NCI-H510A treated with DMSO at 0.1 percent for 48 hours (cell line): ENCODE measurements around the gene ZNF787.

Experiments
- DNase-seq: peaks from one replicate; lab custom pipeline; 2025; lab: John Stamatoyannopoulos, UW

ZNF787 gene

GRCh38 chr19:56142897-56143434, 21.9 kb upstream of the ZNF787 start:
- no peak for DNase-seq

GRCh38 chr19:56142087-56142787, 21.1 kb upstream of the ZNF787 start:
- DNase-seq = peak; percentile 81

- no peak for DNase-seq
These were observed 20.4 kb upstream of the ZNF787 start for GRCh38 chr19:56141417-56141993.

GRCh38 chr19:56140583-56141416, 19.7 kb upstream of the ZNF787 start, which contains the start of gene ZNF444:
Gene ZNF444 (plus strand): TSS chr19:56141287. CDS start chr19:56146912, 5,625 bp downstream.
- peak; percentile 99 for DNase-seq

GRCh38 chr19:56139847-56140582, 18.9 kb upstream of the ZNF787 start:
- DNase-seq = no peak

- DNase-seq = no peak
These were observed 17.0 kb upstream of the ZNF787 start for GRCh38 chr19:56138069-56138468.

- DNase-seq = no peak
These were observed 16.3 kb upstream of the ZNF787 start for GRCh38 chr19:56137405-56137804.

GRCh38 chr19:56136362-56136761, 15.3 kb upstream of the ZNF787 start:
- DNase-seq = no peak

GRCh38 chr19:56134654-56134921, 13.5 kb upstream of the ZNF787 start:
- no peak for DNase-seq

GRCh38 chr19:56133858-56134653, 13.0 kb upstream of the ZNF787 start:
- DNase-seq = no peak

GRCh38 chr19:56132316-56132822, 11.3 kb upstream of the ZNF787 start:
- no peak for DNase-seq

- DNase-seq = no peak
These were observed 10.6 kb upstream of the ZNF787 start for GRCh38 chr19:56131651-56132050.

- DNase-seq = no peak
These were observed 8.9 kb upstream of the ZNF787 start for GRCh38 chr19:56130006-56130405.

GRCh38 chr19:56126983-56127780, 6.1 kb upstream of the ZNF787 start:
- no peak for DNase-seq

- DNase-seq = no peak
These were observed 4.9 kb upstream of the ZNF787 start for GRCh38 chr19:56125806-56126590.

GRCh38 chr19:56124578-56124977, 3.5 kb upstream of the ZNF787 start:
- DNase-seq = no peak

GRCh38 chr19:56123266-56123891, 2.3 kb upstream of the ZNF787 start:
- no peak for DNase-seq

GRCh38 chr19:56120371-56121179, 520 bp downstream of the ZNF787 start:
- peak; percentile 16 for DNase-seq
